Sigmoid colon (tissue), 4 donors: ENCODE results near the gene UBE2E2.

ENCODE experiments used
- CTCF ChIP-seq, 4 experiments: fragments of 450-650 bp in 3 of 4; fragments of 200-600 bp in 1 of 4; IDR thresholded peaks; one replicate each; pipeline ENCODE4 v1.5.1; 2016 to 2019; ENCODE audit warnings: antibody characterized with exemption in 4 of 4, mild to moderate bottlenecking in 3 of 4, moderate library complexity in 2 of 4
- EP300 ChIP-seq, 4 donors: sonication (generic); formaldehyde crosslinking; IDR thresholded peaks; one replicate each; pipeline ENCODE4 v1.6.1; 2017; ENCODE audit warnings: antibody characterized with exemption in 4 of 4
- POLR2A ChIP-seq, 2 donors: fragments of 450-650 bp; IDR thresholded peaks; one replicate each; pipeline ENCODE4 v1.6.1; 2016; ENCODE audit warnings: antibody characterized with exemption in 2 of 2, mild to moderate bottlenecking in 2 of 2, moderate library complexity in 2 of 2
- POLR2AphosphoS5 ChIP-seq, 4 donors: sonication (generic); formaldehyde crosslinking; IDR thresholded peaks; one replicate each; pipeline ENCODE4 v1.6.1; 2017; ENCODE audit warnings: antibody characterized with exemption in 4 of 4

- no peak for TF ChIP-seq CTCF (IDR thresholded peaks at IDR 0.05)
- TF ChIP-seq POLR2A (IDR thresholded peaks at IDR 0.05): no peak
- no peak for TF ChIP-seq POLR2AphosphoS5 (IDR thresholded peaks at IDR 0.05)
- TF ChIP-seq EP300 (IDR thresholded peaks at IDR 0.05): no peak
Observed at GRCh38 chr3:23474580-23475357, 271.6 kb downstream of the UBE2E2 start.
